LNCAP (cell line): ENCODE measurements around the gene AKR1C4.

Experiments used
- CTCF ChIP-seq: fragments of 450-650 bp; IDR thresholded peaks from 2 replicates; pipeline ENCODE4 v1.5.1; 2017; ENCODE audit warnings: mild to moderate bottlenecking

Gene AKR1C4

DNA sequence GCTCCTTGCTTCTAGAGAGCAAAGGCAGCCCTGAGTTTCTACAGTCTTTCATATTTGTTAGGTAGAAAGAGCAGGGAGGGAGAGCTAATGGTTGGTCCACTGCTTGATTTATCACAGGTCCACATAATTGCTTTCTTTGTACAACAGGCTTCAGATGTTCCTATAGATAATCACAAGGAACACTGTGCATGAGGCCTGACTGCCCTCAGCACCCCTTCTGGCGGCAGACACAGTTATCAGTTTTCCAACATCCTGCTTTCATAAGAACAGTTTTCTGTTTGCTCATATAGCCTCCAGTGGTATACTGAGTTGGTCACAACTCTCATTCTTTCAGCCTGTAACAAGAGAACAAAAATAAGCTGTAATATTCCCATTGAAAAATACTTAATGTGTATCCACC is 69.7 kb downstream of the AKR1C4 start:
- TF ChIP-seq CTCF, result no peak

GRCh38 chr10:5266804-5267203 is 70.2 kb downstream of the AKR1C4 start:
- TF ChIP-seq CTCF, result no peak

GRCh38 chr10:5268234-5268633 is 71.6 kb downstream of the AKR1C4 start:
- no peak for TF ChIP-seq CTCF
